Neural cell (in vitro differentiated cells): ENCODE results near the gene RASGEF1C. TPM values are rescaled to one million over a fixed set of nuclear protein-coding genes. Genes with fewer than 3 reads are reported as not detected.

Experiments used
- H2AFZ ChIP-seq: fragments of 200-600, 300-800 bp; sonication (generic), shearing (Covaris generic); 2 replicates; pipeline ENCODE4 v1.6.0; 2014; ENCODE audit warnings: low read depth, mild to moderate bottlenecking, antibody characterized with exemption, low read length, moderate library complexity
- H3F3A ChIP-seq: fragments of 200-600 bp; shearing (Covaris generic); 2 replicates; pipeline ENCODE4 v1.6.1; 2016; ENCODE audit warnings: mild to moderate bottlenecking, moderate library complexity, mixed read lengths, antibody characterized with exemption, low read length; ENCODE audit not compliant: insufficient read depth, poor library complexity, severe bottlenecking
- H3K27ac ChIP-seq: fragments of 200-600, 300-800 bp; sonication (generic), shearing (Covaris generic); 2 replicates; pipeline ENCODE4 v1.5.1; 2014; ENCODE audit warnings: mild to moderate bottlenecking, low read length, moderate library complexity
- H3K27me3 ChIP-seq: fragments of 300-800, 200-600 bp; sonication (generic), shearing (Covaris generic); 2 replicates; pipeline ENCODE4 v1.6.0; 2014; ENCODE audit warnings: mild to moderate bottlenecking, low read depth, low read length, moderate library complexity; ENCODE audit not compliant: insufficient read depth
- H3K36me3 ChIP-seq: fragments of 300-800, 200-600 bp; sonication (generic), shearing (Covaris generic); 2 replicates; pipeline ENCODE4 v1.5.1; 2014; ENCODE audit warnings: mild to moderate bottlenecking, antibody characterized with exemption, low read length, moderate library complexity; ENCODE audit not compliant: insufficient read depth
- H3K4me2 ChIP-seq: fragments of 300-800, 200-600 bp; sonication (generic), shearing (Covaris generic); 2 replicates; pipeline ENCODE4 v1.6.0; 2014; ENCODE audit warnings: mild to moderate bottlenecking, low read length
- H3K4me3 ChIP-seq: fragments of 300-800, 200-600 bp; sonication (generic), shearing (Covaris generic); 2 replicates; pipeline ENCODE4 v1.5.1; 2014; ENCODE audit warnings: mild to moderate bottlenecking, low read length, moderate library complexity
- H3K79me2 ChIP-seq: fragments of 200-600 bp; shearing (Covaris generic); replicated peaks from 2 replicates; pipeline ENCODE4 v1.6.0; 2014; ENCODE audit warnings: mild to moderate bottlenecking, low read length, moderate library complexity; ENCODE audit not compliant: insufficient read depth
- H3K9ac ChIP-seq: fragments of 300-800, 200-600 bp; sonication (generic), shearing (Covaris generic); 2 replicates; pipeline ENCODE4 v1.6.1; 2016; ENCODE audit warnings: mild to moderate bottlenecking, low read length, mixed read lengths
- H3K9me2 ChIP-seq: fragments of 200-600 bp; shearing (Covaris generic); 2 replicates; pipeline ENCODE4 v1.6.1; 2016; ENCODE audit warnings: mild to moderate bottlenecking, low read length, mixed read lengths; ENCODE audit not compliant: insufficient read depth
- H3K9me3 ChIP-seq: fragments of 200-600, 300-800 bp; sonication (generic), shearing (Covaris generic); 2 replicates; pipeline ENCODE4 v1.6.1; 2016; ENCODE audit warnings: mild to moderate bottlenecking, mixed run types, low read length, moderate library complexity, mixed read lengths
- H4K20me1 ChIP-seq: fragments of 200-600 bp; shearing (Covaris generic); 2 replicates; pipeline ENCODE4 v1.6.1; 2016; ENCODE audit warnings: mild to moderate bottlenecking, mixed run types; ENCODE audit not compliant: insufficient read depth
- CTCF ChIP-seq: fragments of 450-650 bp; IDR thresholded peaks from 2 replicates; pipeline ENCODE4 v1.5.1; 2014; ENCODE audit warnings: antibody characterized with exemption, mild to moderate bottlenecking, moderate library complexity; ENCODE audit not compliant: poor library complexity, severe bottlenecking
- EP300 ChIP-seq: fragments of 450-650 bp; conservative IDR thresholded peaks from 2 replicates; pipeline ENCODE4 v1.6.1; 2014; ENCODE audit warnings: antibody characterized with exemption, mild to moderate bottlenecking, moderate library complexity; ENCODE audit not compliant: poor library complexity, severe bottlenecking
- EZH2 ChIP-seq: fragments of 200-600, 300-800 bp; shearing (Covaris generic), sonication (generic); IDR thresholded peaks from 2 replicates; pipeline ENCODE4 v1.6.1; 2014; ENCODE audit warnings: antibody characterized with exemption, low read length, borderline replicate concordance, mild to moderate bottlenecking; ENCODE audit not compliant: insufficient read depth, poor library complexity, severe bottlenecking
- MXI1 ChIP-seq: fragments of 450-650 bp; conservative IDR thresholded peaks from 2 replicates; pipeline ENCODE4 v1.6.1; 2014; ENCODE audit warnings: antibody characterized with exemption, mild to moderate bottlenecking; ENCODE audit not compliant: poor library complexity, severe bottlenecking
- POLR2AphosphoS5 ChIP-seq: IDR thresholded peaks from 2 replicates; pipeline ENCODE4 v1.6.1; 2012
- RAD21 ChIP-seq: fragments of 450-650 bp; conservative IDR thresholded peaks from 2 replicates; pipeline ENCODE4 v1.6.1; 2014; ENCODE audit warnings: antibody characterized with exemption, mild to moderate bottlenecking, moderate library complexity
- REST ChIP-seq: IDR thresholded peaks from 2 replicates; pipeline ENCODE4 v1.6.1; 2012; ENCODE audit warnings: borderline replicate concordance
- SMC3 ChIP-seq: fragments of 450-650 bp; conservative IDR thresholded peaks from 2 replicates; pipeline ENCODE4 v1.6.1; 2014; ENCODE audit warnings: antibody characterized with exemption, mild to moderate bottlenecking, moderate library complexity; ENCODE audit not compliant: poor library complexity
- TAF1 ChIP-seq: IDR thresholded peaks from 2 replicates; pipeline ENCODE4 v1.6.1; 2012; ENCODE audit warnings: low read depth
- polyA plus RNA-seq: library from polyadenylated mRNA; depleted of rRNA; stranded (reverse); fragments of >200 nt; gene quantifications from 2 replicates; pipeline ENCODE4 v1.2.3, GENCODE V29; 2014

The RASGEF1C gene
- polyA plus RNA-seq, 1 donor from 2014 or later: 5.3 TPM

DNA sequence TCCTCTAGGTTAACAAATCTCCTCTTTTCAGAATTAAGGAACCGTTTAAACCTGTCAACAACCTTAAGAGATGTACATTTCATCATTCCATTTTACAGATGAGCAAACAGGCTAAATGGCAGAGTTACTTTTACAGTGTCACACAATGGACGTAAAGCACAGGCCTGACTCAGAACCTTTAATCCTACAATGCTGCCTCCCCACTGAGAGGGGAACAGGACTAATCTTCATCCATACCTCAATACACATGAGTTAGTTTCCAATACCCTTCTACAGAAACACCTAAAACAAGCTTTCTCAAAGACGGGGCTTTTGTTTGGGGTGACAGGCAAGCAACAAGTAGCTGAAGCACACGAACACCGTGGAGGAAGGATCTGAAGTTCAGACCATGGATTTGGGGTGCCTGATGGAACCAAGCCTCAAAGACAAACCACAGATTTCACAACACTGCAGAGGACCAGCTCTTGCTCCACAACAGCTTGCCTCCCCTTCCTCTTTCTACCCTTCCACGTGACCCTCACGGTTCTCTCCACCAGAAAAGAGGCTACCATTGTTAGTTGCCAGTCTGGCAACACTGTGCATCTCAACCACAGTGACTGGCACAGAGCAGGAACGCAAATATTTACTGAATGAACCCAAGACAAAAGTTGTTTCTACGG lies 139.3 kb downstream of the RASGEF1C start:
- Histone ChIP-seq H3K9ac (peak overlapping the region; percentile 97), H3K27me3 (no peaks in the 10 kb centered on the region), H3F3A (no peaks in the 10 kb centered on the region), H3K4me3 (peak overlapping the region; percentile 96), H3K4me2 (peak overlapping the region; percentile 97), H2AFZ (no peak overlapping the region), H3K27ac (peak overlapping the region; percentile 88), H3K9me3 (no peaks in the 10 kb centered on the region), H4K20me1 (peaks cover 11% of the 10 kb centered on the region), H3K36me3 (no peaks in the 10 kb centered on the region), H3K9me2 (no peaks in the 10 kb centered on the region), H3K79me2 (peaks cover 63% of the 10 kb centered on the region)
- TF ChIP-seq EZH2: no peak
- TF ChIP-seq CTCF: no peak
- peak; percentile 55 for TF ChIP-seq MXI1
- TF ChIP-seq REST: peak; percentile 20
- peak; percentile 55 for TF ChIP-seq POLR2AphosphoS5

GRCh38 chr5:180068519-180069090 lies 140.4 kb downstream of the RASGEF1C start:
- H3K9ac ChIP-seq: peak overlapping the region; percentile 18
- no peaks in the 10 kb centered on the region for H3K9me3 ChIP-seq
- H3K4me3 ChIP-seq: peak overlapping the region; percentile 96
- TF ChIP-seq CTCF: no peak
- no peak for TF ChIP-seq MXI1
- TF ChIP-seq SMC3: no peak
- no peak for TF ChIP-seq TAF1
- TF ChIP-seq EP300: no peak
- no peak for TF ChIP-seq POLR2AphosphoS5
- no peak for TF ChIP-seq EZH2
- no peak for TF ChIP-seq RAD21
- no peak for TF ChIP-seq REST
- no peaks in the 10 kb centered on the region for H3K27me3 ChIP-seq
- H3K9me2 ChIP-seq: no peaks in the 10 kb centered on the region
- no peaks in the 10 kb centered on the region for H3F3A ChIP-seq
- peaks cover 74% of the 10 kb centered on the region for H3K79me2 ChIP-seq
- peak overlapping the region; percentile 97 for H3K4me2 ChIP-seq
- no peaks in the 10 kb centered on the region for H3K36me3 ChIP-seq
- no peak overlapping the region for H3K27ac ChIP-seq
- peaks cover 11% of the 10 kb centered on the region for H4K20me1 ChIP-seq
- no peak overlapping the region for H2AFZ ChIP-seq
